Esophagus squamous epithelium (tissue), 5 donors: ENCODE measurements around the gene NFIC. TPM values are rescaled to one million over a fixed set of nuclear protein-coding genes. Genes with fewer than 3 reads are reported as not detected.

Experiments used
- DNase-seq: peaks from one replicate; lab custom pipeline; 2025; lab: John Stamatoyannopoulos, UW
- H3K27ac ChIP-seq, 4 donors: fragments of 200-600 bp; sonication (generic); one replicate each; pipeline ENCODE4 v1.5.1; 2016 to 2019; ENCODE audit warnings: mild to moderate bottlenecking in 1 of 4
- H3K27me3 ChIP-seq, 4 donors: fragments of 200-600 bp; sonication (generic); 1 replicate in 3 of 4; 2 replicates in 1 of 4; pipeline versions ENCODE4 v1.5.1 to v1.6.0; 2017 to 2021; ENCODE audit warnings: antibody characterized with exemption in 1 of 4
- H3K36me3 ChIP-seq, 3 donors: fragments of 200-600 bp; sonication (generic); one replicate each; pipeline ENCODE4 v1.5.1; 2016 to 2019
- H3K4me1 ChIP-seq, 3 donors: fragments of 200-600 bp; sonication (generic); one replicate each; pipeline ENCODE4 v1.5.1; 2017 to 2019
- H3K4me3 ChIP-seq, 4 donors: fragments of 200-600 bp; sonication (generic); 1 replicate in 3 of 4; 2 replicates in 1 of 4; pipeline ENCODE4 v1.5.1; 2016 to 2019; ENCODE audit warnings: mild to moderate bottlenecking in 2 of 4, moderate library complexity in 1 of 4
- H3K9me3 ChIP-seq, 3 donors: fragments of 200-600 bp; sonication (generic); one replicate each; pipeline ENCODE4 v1.5.1; 2016 to 2019
- POLR2A ChIP-seq, 4 donors: fragments of 450-650 bp; IDR thresholded peaks; one replicate each; pipeline ENCODE4 v1.6.1; 2017; ENCODE audit warnings: antibody characterized with exemption in 4 of 4, mild to moderate bottlenecking in 4 of 4, moderate library complexity in 3 of 4
- WGBS, 2 donors: methylation state at CpG; one replicate each; pipeline ENCODE4 v1.1.5; 2018; 5-methylcytosine and 5-hydroxymethylcytosine counted together
- intact Hi-C: fragments of 100-400 bp; cut with DNase I; formaldehyde crosslinking; loops from one replicate; pipeline ENCODE4 v1.15.0; 2022
- total RNA-seq, 4 donors: library from RNA; depleted of rRNA; stranded (reverse); fragments of >200 nt; gene quantifications; one replicate each; pipeline ENCODE4 v1.1.0, GENCODE V29; 2016
- TF ChIP-seq, protein P1 (sequence below), 6 experiments: fragments of 450-650 bp in 4 of 6; fragments of 200-600 bp in 2 of 6; sonication (generic) in 2 of 6; IDR thresholded peaks; one replicate each; pipeline ENCODE4 v1.5.1; 2016 to 2019; ENCODE audit warnings: antibody characterized with exemption in 6 of 6, mild to moderate bottlenecking in 4 of 6, moderate library complexity in 4 of 6
- donor health status: DM: yes; HTN: yes; CAD: no.

NFIC gene
- total RNA-seq, 4 donors from 2014 or later, result 40.8 to 80.9 (median 61.0) TPM

DNA sequence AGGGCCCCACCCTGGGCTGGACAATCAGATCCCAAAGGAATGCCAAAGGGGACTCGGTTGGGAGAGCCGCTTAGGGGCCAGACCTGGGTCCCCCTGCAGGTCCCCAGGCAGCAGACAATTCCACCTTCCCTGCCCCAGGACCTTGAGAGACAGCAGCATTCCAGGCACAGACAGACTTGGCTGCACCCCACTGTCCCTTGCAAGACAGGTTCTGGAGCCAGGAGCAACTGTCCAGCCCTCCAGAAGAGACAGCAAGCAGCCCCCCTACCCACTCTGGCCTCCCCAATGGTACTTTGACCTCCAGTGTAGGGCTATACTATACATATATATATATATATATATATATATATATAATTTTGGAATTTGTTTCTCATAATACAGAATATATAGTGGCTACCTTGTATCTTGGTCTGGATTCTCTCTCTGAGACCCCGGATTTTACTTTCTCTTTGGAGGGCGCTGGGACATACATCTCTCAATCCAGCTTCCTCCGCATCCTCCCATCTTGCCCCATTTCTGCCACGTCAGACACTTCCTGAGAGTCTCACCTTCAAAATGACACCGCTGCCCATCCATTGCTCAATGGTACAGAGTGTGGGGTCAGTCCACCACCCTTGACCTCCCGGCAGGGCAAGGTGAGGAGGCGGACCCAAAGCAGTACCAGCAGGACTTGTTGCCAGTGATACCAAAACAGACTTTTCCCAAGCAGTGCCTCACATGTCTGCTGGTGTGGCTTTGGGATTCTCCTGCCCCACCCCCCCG, 101.2 kb downstream of the NFIC start:
- Histone ChIP-seq H3K27ac (peak overlapping the region in 3 of 4 donors; percentile 61 to 65 (median 61)), H3K4me3 (no peak overlapping the region), H3K27me3 (no peaks in the 10 kb centered on the region), H3K36me3 (peaks cover 14 to 27% (median 15%) of the 10 kb centered on the region in 3 donors), H3K9me3 (no peaks in the 10 kb centered on the region), H3K4me1 (peaks cover 0 to 66% (median 9%) of the 10 kb centered on the region in 3 donors)
- no peak for DNase-seq
- WGBS, 2 donors, result 87 to 90% methylated on average over 8 to 9 of the region's 10 CpGs
- no peak for TF ChIP-seq POLR2A (IDR thresholded peaks at IDR 0.05)
- TF ChIP-seq, protein P1, sequence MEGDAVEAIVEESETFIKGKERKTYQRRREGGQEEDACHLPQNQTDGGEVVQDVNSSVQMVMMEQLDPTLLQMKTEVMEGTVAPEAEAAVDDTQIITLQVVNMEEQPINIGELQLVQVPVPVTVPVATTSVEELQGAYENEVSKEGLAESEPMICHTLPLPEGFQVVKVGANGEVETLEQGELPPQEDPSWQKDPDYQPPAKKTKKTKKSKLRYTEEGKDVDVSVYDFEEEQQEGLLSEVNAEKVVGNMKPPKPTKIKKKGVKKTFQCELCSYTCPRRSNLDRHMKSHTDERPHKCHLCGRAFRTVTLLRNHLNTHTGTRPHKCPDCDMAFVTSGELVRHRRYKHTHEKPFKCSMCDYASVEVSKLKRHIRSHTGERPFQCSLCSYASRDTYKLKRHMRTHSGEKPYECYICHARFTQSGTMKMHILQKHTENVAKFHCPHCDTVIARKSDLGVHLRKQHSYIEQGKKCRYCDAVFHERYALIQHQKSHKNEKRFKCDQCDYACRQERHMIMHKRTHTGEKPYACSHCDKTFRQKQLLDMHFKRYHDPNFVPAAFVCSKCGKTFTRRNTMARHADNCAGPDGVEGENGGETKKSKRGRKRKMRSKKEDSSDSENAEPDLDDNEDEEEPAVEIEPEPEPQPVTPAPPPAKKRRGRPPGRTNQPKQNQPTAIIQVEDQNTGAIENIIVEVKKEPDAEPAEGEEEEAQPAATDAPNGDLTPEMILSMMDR (IDR thresholded peaks at IDR 0.05), result no peak
- intact Hi-C loops, result no loop called here

DNA sequence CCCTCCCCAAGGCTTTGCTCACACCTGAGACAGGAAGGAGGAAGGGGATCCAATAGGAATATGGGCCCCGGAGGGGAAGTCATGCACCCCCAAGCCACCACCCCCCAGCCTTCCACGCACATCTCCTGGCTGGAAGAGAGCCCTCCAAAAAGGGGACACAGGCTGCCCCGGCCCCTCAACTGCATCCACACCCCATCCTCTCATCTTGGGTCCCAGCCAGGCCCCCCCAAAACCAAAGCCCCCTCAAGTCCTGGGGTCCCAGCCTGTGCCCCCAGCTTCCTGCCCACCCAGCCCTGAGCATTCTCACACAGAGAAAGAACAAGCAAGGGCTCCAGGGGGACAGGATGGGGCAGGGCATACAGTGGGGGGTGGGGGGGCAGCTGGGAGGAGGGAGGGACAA, 101.8 kb downstream of the NFIC start:
- Histone ChIP-seq H3K27ac (peak overlapping the region in 3 of 4 donors; percentile 17 to 61 (median 21)), H3K4me3 (no peak overlapping the region), H3K36me3 (peaks cover 8 to 21% (median 9%) of the 10 kb centered on the region in 3 donors), H3K4me1 (peaks cover 0 to 66% (median 9%) of the 10 kb centered on the region in 3 donors), H3K9me3 (no peaks in the 10 kb centered on the region), H3K27me3 (no peaks in the 10 kb centered on the region)
- TF ChIP-seq, protein P1 (IDR thresholded peaks at IDR 0.05), result no peak
- no peak for TF ChIP-seq POLR2A (IDR thresholded peaks at IDR 0.05)
- intact Hi-C loops, result no loop called here
- DNase-seq, result no peak
- WGBS, 2 donors, result 80% methylated on average over 2 of the region's 3 CpGs; no CpG with 5 or more reads in 1 of the 2 donors

DNA sequence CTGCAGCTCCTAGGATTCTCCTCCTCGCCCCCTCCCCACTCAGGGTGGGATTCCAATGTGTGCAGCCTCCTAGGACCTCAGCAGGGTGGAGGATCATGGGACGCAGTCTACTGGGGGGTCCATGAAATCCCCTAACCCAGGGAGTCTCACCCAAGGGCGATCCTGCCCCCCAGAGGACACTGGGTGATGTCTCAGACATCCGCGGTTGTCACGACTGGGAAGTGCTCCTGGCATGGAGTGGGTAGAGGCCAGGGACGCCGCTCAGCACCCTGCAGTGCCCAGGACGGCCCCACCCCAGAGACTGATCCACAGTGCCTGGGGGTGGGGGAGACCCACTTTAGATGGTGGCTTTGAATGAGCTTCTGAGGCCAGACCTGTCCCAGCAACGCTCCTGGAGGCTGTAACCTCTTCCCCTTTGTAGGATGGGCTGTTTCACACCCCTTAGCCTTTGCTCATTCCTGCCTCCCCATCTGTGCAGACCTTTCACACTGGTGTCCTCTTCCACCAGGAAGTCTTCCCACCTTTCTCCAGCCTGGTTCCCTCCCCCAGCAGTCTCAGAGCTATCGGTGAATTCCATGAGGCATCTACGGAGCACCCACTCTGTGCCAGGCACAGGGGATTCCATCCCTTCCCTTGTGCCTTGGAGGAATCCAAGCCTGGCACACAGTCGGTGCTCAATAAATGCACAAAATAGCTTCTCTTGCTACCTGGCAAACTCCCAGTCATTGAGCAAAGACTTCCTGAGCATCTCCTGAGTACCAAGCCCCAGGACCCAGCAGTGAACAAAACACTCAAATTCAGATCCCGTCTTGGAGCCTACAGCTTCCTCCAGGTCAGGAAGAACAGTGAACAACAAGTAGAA, 103.5 kb downstream of the NFIC start:
- Histone ChIP-seq H3K36me3 (peaks cover 0 to 4% (median 0%) of the 10 kb centered on the region in 3 donors), H3K4me1 (peaks cover 0 to 54% (median 9%) of the 10 kb centered on the region in 3 donors), H3K27ac (peak overlapping the region in 3 of 4 donors; percentile 3 to 12 (median 9)), H3K9me3 (no peaks in the 10 kb centered on the region), H3K4me3 (no peak overlapping the region), H3K27me3 (peaks cover 0 to 12% (median 0%) of the 10 kb centered on the region in 4 donors)
- no peak for DNase-seq
- TF ChIP-seq, protein P1 (IDR thresholded peaks at IDR 0.05), result peak in 1 of 6 experiments; percentile 13
- no peak for TF ChIP-seq POLR2A (IDR thresholded peaks at IDR 0.05)
- WGBS, 2 donors, result 47 to 59% methylated on average over 5 to 7 of the region's 14 CpGs
- intact Hi-C loops, result no loop called here

DNA sequence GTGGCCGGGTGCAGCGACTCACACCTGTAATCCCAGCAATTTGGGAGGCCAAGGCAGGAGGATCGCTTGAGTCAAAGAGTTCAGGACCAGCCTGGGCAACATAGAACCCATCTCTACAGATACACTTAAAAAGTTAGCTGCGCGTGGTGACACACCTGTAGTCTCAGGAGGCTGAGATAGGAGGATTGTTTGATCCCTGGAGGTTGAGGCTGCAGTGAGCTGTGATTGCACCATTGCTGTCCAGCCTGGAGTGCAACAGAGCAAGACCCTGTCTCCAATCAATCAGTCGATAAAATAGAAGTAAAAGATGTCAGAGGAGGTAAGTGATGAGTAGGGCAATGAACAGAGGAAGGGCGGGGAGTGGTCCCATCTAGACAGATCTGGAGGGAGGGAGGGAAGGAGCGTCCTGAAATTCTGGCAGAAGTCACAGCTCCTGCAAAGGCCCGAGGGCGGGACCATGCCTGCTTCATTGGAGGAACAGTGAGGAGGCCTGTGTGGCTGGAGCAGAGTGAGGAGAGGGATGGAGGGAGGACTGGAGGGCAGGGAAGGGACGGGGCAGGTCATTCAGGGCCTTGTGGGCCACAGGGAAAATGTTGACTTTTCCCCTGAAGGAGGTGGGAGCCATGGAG, 104.2 kb downstream of the NFIC start:
- H3K27me3 ChIP-seq, result peaks cover 0 to 20% (median 0%) of the 10 kb centered on the region in 4 donors
- intact Hi-C loops, result no loop called here
- TF ChIP-seq, protein P1 (IDR thresholded peaks at IDR 0.05), result no peak
- TF ChIP-seq POLR2A (IDR thresholded peaks at IDR 0.05), result no peak
- no peak overlapping the region for H3K4me3 ChIP-seq
- DNase-seq, result no peak
- no peak overlapping the region for H3K27ac ChIP-seq
- H3K9me3 ChIP-seq, result no peaks in the 10 kb centered on the region
- WGBS, 2 donors, result 38 to 47% methylated on average over 9 to 11 of the region's 11 CpGs
- peaks cover 0 to 4% (median 0%) of the 10 kb centered on the region in 3 donors for H3K36me3 ChIP-seq
- H3K4me1 ChIP-seq, result peaks cover 0 to 53% (median 9%) of the 10 kb centered on the region in 3 donors
